Stomach (tissue), 4 donors: ENCODE data around the gene NDUFA12.
"Not testable (repeated sequence)": the region's sequence is repeated elsewhere in the genome, so short reads cannot be mapped to it uniquely, and the experiment has no call there.

ENCODE experiments used
- CTCF ChIP-seq, 7 experiments: fragments of 450-650 bp in 4 of 7; fragments of 200-600 bp in 3 of 7; sonication (generic) in 3 of 7; IDR thresholded peaks; one replicate each; pipeline ENCODE4 v1.5.1; 2016 to 2019; ENCODE audit warnings: antibody characterized with exemption in 7 of 7, control low read depth in 2 of 7, mild to moderate bottlenecking in 1 of 7
- POLR2A ChIP-seq, 4 donors: fragments of 450-650 bp; IDR thresholded peaks; one replicate each; pipeline ENCODE4 v1.6.1; 2016; ENCODE audit warnings: antibody characterized with exemption in 4 of 4, control low read depth in 2 of 4, mild to moderate bottlenecking in 1 of 4, moderate library complexity in 1 of 4

GRCh38 chr12:94985099-94985498 lies 18.4 kb downstream of the NDUFA12 start:
- not testable (repeated sequence) for TF ChIP-seq CTCF, POLR2A (IDR thresholded peaks at IDR 0.05)
